Calu3 (cell line): Measurements from ENCODE around the gene KAT6B. TPM values are rescaled to one million over a fixed set of nuclear protein-coding genes. Genes with fewer than 3 reads are reported as not detected.
"Not testable (repeated sequence)": the region's sequence is repeated elsewhere in the genome, so short reads cannot be mapped to it uniquely, and the experiment has no call there.

Experiments used
- BruUV-seq: library from RNA; stranded (reverse); fragments of 400-500 nt; replicated peaks from 2 replicates; lab custom pipeline; 2021; lab: Mats Ljungman, UMichigan
- CTCF ChIA-PET: fragments of 300-600 bp; sonication (Branson Sonifier 250); formaldehyde crosslinking; loops from one replicate; lab custom pipeline; 2022; ENCODE audit warnings: antibody characterized with exemption; lab: Charles Lee
- DNase-seq: peaks from one replicate; pipeline ENCODE4 v3.0.0; 2022
- H3K27ac Mint-ChIP-seq: one replicate; pipeline ENCODE4 v1.8.0; 2022; ENCODE audit warnings: mixed read lengths; ENCODE audit not compliant: unreplicated experiment
- H3K27me3 Mint-ChIP-seq: one replicate; pipeline ENCODE4 v1.8.0; 2022; ENCODE audit warnings: mixed read lengths; ENCODE audit not compliant: unreplicated experiment
- H3K36me3 Mint-ChIP-seq: one replicate; pipeline ENCODE4 v1.8.0; 2022; ENCODE audit warnings: mild to moderate bottlenecking, moderate library complexity, mixed read lengths; ENCODE audit not compliant: insufficient read depth, unreplicated experiment
- H3K4me1 Mint-ChIP-seq: one replicate; pipeline ENCODE4 v1.8.0; 2022; ENCODE audit warnings: mild to moderate bottlenecking, low read depth, mixed read lengths; ENCODE audit not compliant: unreplicated experiment
- H3K4me3 Mint-ChIP-seq: one replicate; pipeline ENCODE4 v1.8.0; 2022; ENCODE audit warnings: mild to moderate bottlenecking, low read depth, moderate library complexity, mixed read lengths; ENCODE audit not compliant: unreplicated experiment
- H3K9me3 Mint-ChIP-seq: one replicate; pipeline ENCODE4 v1.8.0; 2022; ENCODE audit warnings: low read depth, mixed read lengths; ENCODE audit not compliant: unreplicated experiment
- intact Hi-C: fragments of 100-400 bp; cut with micrococcal nuclease; formaldehyde crosslinking; loops from one replicate; pipeline ENCODE4 v1.10.0; 2022; ENCODE audit not compliant: unreplicated experiment
- total RNA-seq: library from RNA; stranded (reverse); gene quantifications from 2 replicates; pipeline ENCODE4 v1.2.3, GENCODE V29; 2022
- TF ChIP-seq, protein P1 (sequence below): fragments of 200-600 bp; IDR thresholded peaks from one replicate; pipeline ENCODE4 v1.8.0; 2022; ENCODE audit warnings: antibody characterized with exemption; ENCODE audit not compliant: unreplicated experiment

The KAT6B gene
- total RNA-seq, 1 experiment from 2014 or later, result 28.6 TPM

DNA sequence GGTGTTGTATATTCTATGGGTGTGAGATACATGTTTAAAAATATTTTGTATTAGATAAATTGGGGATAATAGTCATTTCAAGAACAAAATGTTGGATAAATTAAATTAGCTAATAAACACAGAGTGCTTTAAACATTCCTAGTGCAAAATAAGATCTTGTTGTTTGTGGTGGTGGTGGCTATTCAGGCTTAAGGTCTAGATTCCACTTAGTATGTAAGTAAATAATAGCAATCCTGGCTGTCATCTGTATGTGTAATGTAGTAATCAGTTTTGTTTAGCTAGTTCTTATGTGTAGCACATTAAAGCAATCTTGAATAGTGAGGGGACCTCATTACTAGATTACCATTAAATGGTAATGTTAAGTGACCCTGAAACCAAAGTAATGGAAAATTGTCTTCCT is 48.7 kb downstream of the KAT6B start:
- Mint-ChIP-seq H3K4me3 (no peak overlapping the region), H3K9me3 (no peaks in the 10 kb centered on the region), H3K27me3 (no peaks in the 10 kb centered on the region), H3K27ac (no peak overlapping the region), H3K36me3 (no peaks in the 10 kb centered on the region), H3K4me1 (no peaks in the 10 kb centered on the region)
- TF ChIP-seq, protein P1, sequence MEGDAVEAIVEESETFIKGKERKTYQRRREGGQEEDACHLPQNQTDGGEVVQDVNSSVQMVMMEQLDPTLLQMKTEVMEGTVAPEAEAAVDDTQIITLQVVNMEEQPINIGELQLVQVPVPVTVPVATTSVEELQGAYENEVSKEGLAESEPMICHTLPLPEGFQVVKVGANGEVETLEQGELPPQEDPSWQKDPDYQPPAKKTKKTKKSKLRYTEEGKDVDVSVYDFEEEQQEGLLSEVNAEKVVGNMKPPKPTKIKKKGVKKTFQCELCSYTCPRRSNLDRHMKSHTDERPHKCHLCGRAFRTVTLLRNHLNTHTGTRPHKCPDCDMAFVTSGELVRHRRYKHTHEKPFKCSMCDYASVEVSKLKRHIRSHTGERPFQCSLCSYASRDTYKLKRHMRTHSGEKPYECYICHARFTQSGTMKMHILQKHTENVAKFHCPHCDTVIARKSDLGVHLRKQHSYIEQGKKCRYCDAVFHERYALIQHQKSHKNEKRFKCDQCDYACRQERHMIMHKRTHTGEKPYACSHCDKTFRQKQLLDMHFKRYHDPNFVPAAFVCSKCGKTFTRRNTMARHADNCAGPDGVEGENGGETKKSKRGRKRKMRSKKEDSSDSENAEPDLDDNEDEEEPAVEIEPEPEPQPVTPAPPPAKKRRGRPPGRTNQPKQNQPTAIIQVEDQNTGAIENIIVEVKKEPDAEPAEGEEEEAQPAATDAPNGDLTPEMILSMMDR, result no peak
- CTCF ChIA-PET, result interaction anchor here (0.7 kb wide), 1 partner anchor 129 kb away, joined by 3 read pairs; no protein-coding TSS in a partner anchor
- no TSS peak for BruUV-seq
- intact Hi-C loops, result no loop called here
- no peak for DNase-seq

DNA sequence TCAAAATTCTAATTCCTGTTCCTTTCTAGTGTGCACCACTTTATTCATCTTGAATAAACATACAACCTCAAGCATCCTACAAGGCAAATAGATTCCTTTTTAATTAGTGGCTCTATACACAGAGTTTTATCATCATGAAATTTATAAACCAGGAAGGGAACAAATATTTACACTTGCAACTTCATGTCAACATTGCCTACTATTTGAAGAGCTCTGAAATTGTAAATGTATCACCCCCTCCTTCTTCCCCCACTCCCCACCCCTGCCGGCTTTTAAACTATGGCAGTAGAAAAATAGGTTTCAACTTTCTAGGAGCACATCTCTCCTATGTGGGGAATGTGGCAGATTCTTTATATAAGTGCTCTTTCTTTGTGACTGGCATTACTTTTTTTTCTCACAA is 49.6 kb downstream of the KAT6B start:
- no peak overlapping the region for H3K4me3 Mint-ChIP-seq
- DNase-seq, result no peak

DNA sequence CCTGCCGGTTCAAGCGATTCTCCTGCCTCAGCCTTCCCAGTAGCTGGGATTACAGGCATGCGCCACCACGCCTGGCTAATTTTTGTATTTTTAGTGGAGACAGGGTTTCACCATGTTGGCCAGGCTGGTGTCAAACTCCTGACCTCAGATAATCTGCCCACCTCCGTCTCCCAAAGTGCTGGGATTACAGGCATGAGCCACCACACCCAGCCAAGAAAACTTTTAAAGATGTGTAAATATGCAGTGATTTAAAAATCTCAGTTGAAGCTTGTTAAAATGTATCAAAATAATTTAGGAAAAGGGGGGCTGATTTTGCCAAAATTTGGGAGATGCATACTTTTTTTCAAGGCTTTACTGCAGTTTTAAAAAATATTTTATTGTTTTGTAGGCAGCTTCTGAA is 50.7 kb downstream of the KAT6B start:
- H3K27ac Mint-ChIP-seq, H3K27me3 Mint-ChIP-seq, DNase-seq, H3K36me3 Mint-ChIP-seq, BruUV-seq, H3K9me3 Mint-ChIP-seq, CTCF ChIA-PET, H3K4me1 Mint-ChIP-seq, H3K4me3 Mint-ChIP-seq, intact Hi-C loops: not testable (repeated sequence)

More for the DNA sequence above, 49.6 kb downstream of the KAT6B start:
- no peaks in the 10 kb centered on the region for H3K27me3 Mint-ChIP-seq
- CTCF ChIA-PET, result interaction anchor here (0.7 kb wide), 1 partner anchor 130 kb away, joined by 3 read pairs; no protein-coding TSS in a partner anchor
- no peaks in the 10 kb centered on the region for H3K36me3 Mint-ChIP-seq
- no peak overlapping the region for H3K27ac Mint-ChIP-seq
- H3K4me1 Mint-ChIP-seq, result no peaks in the 10 kb centered on the region
- BruUV-seq, result no TSS peak
- TF ChIP-seq, protein P1, result no peak
- intact Hi-C loops, result no loop called here
- no peaks in the 10 kb centered on the region for H3K9me3 Mint-ChIP-seq

DNA sequence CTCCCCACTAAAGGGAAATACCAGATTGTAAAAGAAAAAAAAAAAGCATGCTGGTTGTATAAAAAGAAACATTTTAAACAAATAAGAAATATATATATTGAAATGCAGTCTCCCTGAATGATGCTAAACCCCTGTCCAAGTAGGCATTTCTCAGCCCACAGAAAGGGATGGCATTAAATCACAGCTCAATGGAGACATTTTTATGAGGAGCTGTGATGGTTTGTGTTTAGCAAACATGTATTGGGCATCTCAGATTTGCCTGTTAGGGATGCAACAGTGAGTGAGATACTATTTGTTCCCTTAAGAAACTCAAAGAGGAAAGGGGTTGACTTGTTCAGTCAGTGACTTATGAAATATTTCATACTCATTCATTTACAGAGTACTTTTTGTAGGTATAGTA is 51.5 kb downstream of the KAT6B start:
- no peaks in the 10 kb centered on the region for H3K4me1 Mint-ChIP-seq
- CTCF ChIA-PET, result interaction anchor here (0.7 kb wide), 1 partner anchor 139 kb away, joined by 5 read pairs; no protein-coding TSS in a partner anchor
- H3K4me3 Mint-ChIP-seq, result no peak overlapping the region
- BruUV-seq, result no TSS peak
- no peaks in the 10 kb centered on the region for H3K27me3 Mint-ChIP-seq
- intact Hi-C loops, result no loop called here
- no peaks in the 10 kb centered on the region for H3K36me3 Mint-ChIP-seq
- TF ChIP-seq, protein P1, result no peak
- H3K27ac Mint-ChIP-seq, result no peak overlapping the region
- no peaks in the 10 kb centered on the region for H3K9me3 Mint-ChIP-seq
- DNase-seq, result no peak

DNA sequence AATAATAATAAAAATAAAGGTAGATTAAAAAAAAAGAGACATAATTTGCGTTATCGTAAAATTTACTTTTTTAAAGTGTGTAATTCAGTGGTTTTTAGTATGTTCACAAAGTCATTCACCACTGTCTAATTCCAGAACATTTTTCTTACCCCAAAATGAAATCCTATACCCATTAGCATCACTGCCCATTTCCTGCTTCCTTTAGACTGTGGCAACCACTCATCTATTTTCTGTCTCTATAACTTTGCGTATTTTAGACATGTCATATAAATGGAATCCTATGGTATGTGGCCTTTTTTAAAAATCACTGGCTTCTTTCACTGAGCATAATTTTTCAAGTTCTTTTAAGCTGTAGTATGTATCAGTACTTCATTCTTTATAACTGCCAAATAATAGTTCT is 53.6 kb downstream of the KAT6B start:
- CTCF ChIA-PET, result no interaction called here
- intact Hi-C loops, result loop anchor here (10.0 kb wide), 1 partner anchor 115 kb away; no protein-coding TSS in a partner anchor
- Mint-ChIP-seq H3K36me3 (no peaks in the 10 kb centered on the region), H3K9me3 (no peaks in the 10 kb centered on the region), H3K4me3 (no peak overlapping the region), H3K27ac (no peak overlapping the region), H3K27me3 (no peaks in the 10 kb centered on the region), H3K4me1 (no peaks in the 10 kb centered on the region)
- BruUV-seq, result no TSS peak
- TF ChIP-seq, protein P1, result no peak
- no peak for DNase-seq
